ENCODE measurements around the gene PLA2G2D. TPM values are rescaled to one million over a fixed set of nuclear protein-coding genes. Genes with fewer than 3 reads are reported as not detected.

The PLA2G2D gene
- total RNA-seq, 1 donor from 2014 or later, result not detected

GRCh38 chr1:20063861-20064292 lies 55.5 kb downstream of the PLA2G2D start:
- Histone ChIP-seq H3K27ac (no peak overlapping the region), H3K4me2 (no peak overlapping the region), H3K4me1 (no peaks in the 10 kb centered on the region), H3K27me3 (no peaks in the 10 kb centered on the region), H3K36me3 (no peaks in the 10 kb centered on the region), H3F3A (ENCODE audit: low read depth) (no peaks in the 10 kb centered on the region), H3K79me2 (ENCODE audit: low read depth) (no peaks in the 10 kb centered on the region), H3K9me3 (ENCODE audit: low read depth) (no peaks in the 10 kb centered on the region), H3K4me3 (no peak overlapping the region), H3K9ac (no peak overlapping the region), H4K20me1 (ENCODE audit: low read depth) (no peaks in the 10 kb centered on the region), H2AFZ (replicated peaks) (no peak overlapping the region)
- H3K27me3 Mint-ChIP-seq (ENCODE audit: insufficient read depth, low read depth), result peaks cover 5% of the 10 kb centered on the region
- H3K36me3 Mint-ChIP-seq, result no peaks in the 10 kb centered on the region
- no peak for TF ChIP-seq CTCF (IDR thresholded peaks at IDR 0.05)
- no peak for TF ChIP-seq EZH2phosphoT487 (IDR thresholded peaks at IDR 0.05)
- no peak for TF ChIP-seq EZH2 (IDR thresholded peaks at IDR 0.05)
- no peak overlapping the region for H3K27ac Mint-ChIP-seq
- H3K4me1 Mint-ChIP-seq, result no peaks in the 10 kb centered on the region
- peaks cover 2% of the 10 kb centered on the region for H3K9me3 Mint-ChIP-seq
- DNase-seq (ENCODE audit: low spot score), result no peak
- H3K4me3 Mint-ChIP-seq, result no peak overlapping the region

Other genes with a start within 250 kb of the PLA2G2D start
- 22.3 and 28.6 TPM in 2 replicates for gene OTUD3, start 237.1 kb downstream of the PLA2G2D start, total RNA-seq (ENCODE audit: low replicate concordance)
- not detected in 2 replicates for gene PLA2G2E, start 195.9 kb downstream of the PLA2G2D start, total RNA-seq (ENCODE audit: low replicate concordance)
- gene PLA2G2A, start 139.9 kb downstream of the PLA2G2D start, total RNA-seq (ENCODE audit: low replicate concordance), result not detected in 2 replicates
- not detected in 2 replicates for gene PLA2G5, start 49.3 kb downstream of the PLA2G2D start, total RNA-seq (ENCODE audit: low replicate concordance)
- not detected in 2 replicates for gene PLA2G2F, start 19.8 kb upstream of the PLA2G2D start, total RNA-seq (ENCODE audit: low replicate concordance)
- gene UBXN10, start 66.6 kb upstream of the PLA2G2D start, total RNA-seq (ENCODE audit: low replicate concordance), result 0.37 and 0.43 TPM in 2 replicates
- not detected in 2 replicates for gene PLA2G2C, start 67.0 kb upstream of the PLA2G2D start, total RNA-seq (ENCODE audit: low replicate concordance)
- gene VWA5B1, start 171.3 kb upstream of the PLA2G2D start, total RNA-seq (ENCODE audit: low replicate concordance), result not detected in 2 replicates